OCI-LY3 (cell line): Measurements from ENCODE around the gene PLCXD1.
"Not testable (repeated sequence)": the region's sequence is repeated elsewhere in the genome, so short reads cannot be mapped to it uniquely, and the experiment has no call there.

ENCODE experiments used
- H2AFZ ChIP-seq: fragments of 200-600, 300-600 bp; shearing (Covaris generic); 2 replicates; pipeline ENCODE4 v1.6.0; 2014; ENCODE audit warnings: antibody characterized with exemption, low read depth, low read length
- H3K27ac ChIP-seq: fragments of 200-600, 300-600 bp; sonication (generic); 2 replicates; pipeline ENCODE4 v1.5.1; 2014; ENCODE audit warnings: mild to moderate bottlenecking, low read length, moderate library complexity, mixed read lengths
- H3K27me3 ChIP-seq: fragments of 200-600, 300-600 bp; sonication (generic); 2 replicates; pipeline ENCODE4 v1.6.1; 2014; ENCODE audit warnings: low read depth, low read length, mixed read lengths
- H3K36me3 ChIP-seq: fragments of 200-600, 300-600 bp; sonication (generic); replicated peaks from 2 replicates; pipeline ENCODE3; 2014; ENCODE audit warnings: low read depth, low read length, mixed read lengths
- H3K4me1 ChIP-seq: fragments of 300-600, 200-600 bp; sonication (generic); 2 replicates; pipeline ENCODE4 v1.6.1; 2014; ENCODE audit warnings: low read length, mixed read lengths
- H3K4me2 ChIP-seq: fragments of 200-600, 300-600 bp; sonication (generic); 2 replicates; pipeline ENCODE4 v1.6.1; 2014; ENCODE audit warnings: low read length, mixed read lengths
- H3K4me3 ChIP-seq: fragments of 300-600, 200-600 bp; sonication (generic); 2 replicates; pipeline ENCODE4 v1.5.1; 2014; ENCODE audit warnings: antibody characterized with exemption, mild to moderate bottlenecking, low read length, moderate library complexity
- H3K79me2 ChIP-seq: fragments of 300-600, 200-600 bp; shearing (Covaris generic); 2 replicates; pipeline ENCODE4 v1.6.1; 2014; ENCODE audit warnings: mild to moderate bottlenecking, low read length, mixed read lengths
- H3K9ac ChIP-seq: fragments of 300-600, 200-600 bp; shearing (Covaris generic); 2 replicates; pipeline ENCODE4 v1.6.0; 2014; ENCODE audit warnings: mild to moderate bottlenecking, low read length, moderate library complexity
- H3K9me3 ChIP-seq: fragments of 200-600, 300-600 bp; shearing (Covaris generic); 2 replicates; pipeline ENCODE4 v1.6.1; 2014; ENCODE audit warnings: low read length, mixed read lengths; ENCODE audit not compliant: insufficient read depth
- H4K20me1 ChIP-seq: fragments of 200-600, 300-600 bp; sonication (generic); 2 replicates; pipeline ENCODE4 v1.6.1; 2016; ENCODE audit warnings: low read length, mixed read lengths; ENCODE audit not compliant: insufficient read depth
- EZH2phosphoT487 ChIP-seq: fragments of 200-600 bp; shearing (Covaris generic); IDR thresholded peaks from 2 replicates; pipeline ENCODE4 v1.6.1; 2018; ENCODE audit warnings: antibody characterized with exemption, mixed run types, low read depth
- TF ChIP-seq, protein P1 (sequence below): fragments of 200-600, 300-600 bp; sonication (generic); IDR thresholded peaks from 2 replicates; pipeline ENCODE4 v1.5.1; 2014; ENCODE audit warnings: antibody characterized with exemption, low read length, low read depth

PLCXD1 gene

DNA sequence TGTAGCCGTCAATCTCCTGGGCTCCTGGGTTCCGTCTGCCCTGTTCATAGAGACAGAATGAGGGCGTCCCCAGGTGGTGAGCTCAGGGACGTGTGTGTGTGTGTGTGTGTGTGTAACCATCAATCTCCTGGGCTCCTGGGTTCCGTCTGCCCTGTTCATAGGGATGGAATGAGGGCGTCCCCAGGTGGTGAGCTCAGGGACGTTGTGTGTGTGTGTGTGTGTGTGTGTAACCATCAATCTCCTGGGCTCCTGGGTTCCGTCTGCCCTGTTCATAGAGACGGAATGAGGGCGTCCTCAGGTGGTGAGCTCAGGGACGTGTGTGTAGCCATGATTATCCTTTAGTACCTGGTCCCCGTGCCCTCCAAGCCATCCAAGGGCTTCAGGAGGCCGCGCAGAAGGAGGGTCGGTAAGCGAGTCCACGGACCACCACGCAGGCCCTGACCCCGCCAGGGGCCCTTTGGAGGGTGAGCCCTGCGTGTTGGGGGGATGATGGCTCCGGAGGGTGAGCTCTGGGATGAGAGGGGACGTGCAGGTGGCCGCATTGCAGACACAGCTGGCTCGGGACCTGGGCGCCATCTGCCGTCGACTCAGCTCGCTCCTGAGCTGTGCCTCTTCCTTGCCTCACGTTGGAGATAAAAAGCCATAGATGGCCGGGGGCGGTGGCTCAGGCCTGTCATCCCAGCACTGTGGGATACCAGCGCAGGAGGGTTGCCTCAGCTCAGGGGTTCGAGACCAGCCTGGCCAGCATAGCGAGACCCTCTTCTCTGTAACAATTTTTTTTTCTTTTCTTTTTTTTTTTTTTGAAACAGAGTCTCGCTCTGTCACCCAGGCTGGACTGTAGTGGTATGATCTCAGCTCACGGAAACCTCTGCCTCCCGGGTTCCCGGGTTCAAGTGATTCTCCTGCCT lies 42.8 kb downstream of the PLCXD1 start:
- peak overlapping the region; percentile 25 for H3K4me2 ChIP-seq
- peaks cover 12% of the 10 kb centered on the region for H3K79me2 ChIP-seq
- H3K36me3 ChIP-seq: no peaks in the 10 kb centered on the region
- H2AFZ ChIP-seq: no peak overlapping the region
- H3K9me3 ChIP-seq: no peaks in the 10 kb centered on the region
- no peaks in the 10 kb centered on the region for H3K27me3 ChIP-seq
- no peak overlapping the region for H3K9ac ChIP-seq
- no peaks in the 10 kb centered on the region for H4K20me1 ChIP-seq
- 0 out of 2 replicates have a peak overlapping the region, but pooled peaks have one; percentile 26 for H3K4me3 ChIP-seq
- H3K27ac ChIP-seq: no peak overlapping the region
- TF ChIP-seq, protein P1, sequence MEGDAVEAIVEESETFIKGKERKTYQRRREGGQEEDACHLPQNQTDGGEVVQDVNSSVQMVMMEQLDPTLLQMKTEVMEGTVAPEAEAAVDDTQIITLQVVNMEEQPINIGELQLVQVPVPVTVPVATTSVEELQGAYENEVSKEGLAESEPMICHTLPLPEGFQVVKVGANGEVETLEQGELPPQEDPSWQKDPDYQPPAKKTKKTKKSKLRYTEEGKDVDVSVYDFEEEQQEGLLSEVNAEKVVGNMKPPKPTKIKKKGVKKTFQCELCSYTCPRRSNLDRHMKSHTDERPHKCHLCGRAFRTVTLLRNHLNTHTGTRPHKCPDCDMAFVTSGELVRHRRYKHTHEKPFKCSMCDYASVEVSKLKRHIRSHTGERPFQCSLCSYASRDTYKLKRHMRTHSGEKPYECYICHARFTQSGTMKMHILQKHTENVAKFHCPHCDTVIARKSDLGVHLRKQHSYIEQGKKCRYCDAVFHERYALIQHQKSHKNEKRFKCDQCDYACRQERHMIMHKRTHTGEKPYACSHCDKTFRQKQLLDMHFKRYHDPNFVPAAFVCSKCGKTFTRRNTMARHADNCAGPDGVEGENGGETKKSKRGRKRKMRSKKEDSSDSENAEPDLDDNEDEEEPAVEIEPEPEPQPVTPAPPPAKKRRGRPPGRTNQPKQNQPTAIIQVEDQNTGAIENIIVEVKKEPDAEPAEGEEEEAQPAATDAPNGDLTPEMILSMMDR: no peak; the same call in 1 of the 2 replicates
- no peak for TF ChIP-seq EZH2phosphoT487
- H3K4me1 ChIP-seq: peaks cover 16% of the 10 kb centered on the region

DNA sequence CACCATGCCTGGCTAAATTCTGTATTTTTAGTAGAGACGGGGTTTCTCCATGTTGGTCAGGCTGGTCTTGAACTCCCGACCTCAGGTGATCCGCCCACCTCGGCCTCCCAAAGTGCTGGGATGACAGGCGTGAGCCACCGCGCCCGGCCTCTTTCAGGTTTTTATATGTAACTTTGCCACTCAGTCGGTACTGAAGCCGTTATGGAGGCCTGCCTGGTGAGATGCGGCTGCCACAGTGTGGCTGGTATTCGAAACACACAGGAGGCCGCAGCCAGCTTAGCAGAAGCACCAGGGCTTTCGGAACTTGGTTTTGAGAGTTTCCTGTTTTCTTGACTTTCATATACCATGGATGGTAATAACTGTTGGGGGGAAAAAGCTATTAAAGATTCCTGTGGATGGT lies 43.5 kb downstream of the PLCXD1 start:
- not testable (repeated sequence) for H3K9ac ChIP-seq, H3K36me3 ChIP-seq, H3K27me3 ChIP-seq, H3K79me2 ChIP-seq, H4K20me1 ChIP-seq, H3K9me3 ChIP-seq, H3K4me3 ChIP-seq, H3K27ac ChIP-seq, H3K4me2 ChIP-seq, H2AFZ ChIP-seq
- H3K4me1 ChIP-seq: peaks cover 16% of the 10 kb centered on the region

DNA sequence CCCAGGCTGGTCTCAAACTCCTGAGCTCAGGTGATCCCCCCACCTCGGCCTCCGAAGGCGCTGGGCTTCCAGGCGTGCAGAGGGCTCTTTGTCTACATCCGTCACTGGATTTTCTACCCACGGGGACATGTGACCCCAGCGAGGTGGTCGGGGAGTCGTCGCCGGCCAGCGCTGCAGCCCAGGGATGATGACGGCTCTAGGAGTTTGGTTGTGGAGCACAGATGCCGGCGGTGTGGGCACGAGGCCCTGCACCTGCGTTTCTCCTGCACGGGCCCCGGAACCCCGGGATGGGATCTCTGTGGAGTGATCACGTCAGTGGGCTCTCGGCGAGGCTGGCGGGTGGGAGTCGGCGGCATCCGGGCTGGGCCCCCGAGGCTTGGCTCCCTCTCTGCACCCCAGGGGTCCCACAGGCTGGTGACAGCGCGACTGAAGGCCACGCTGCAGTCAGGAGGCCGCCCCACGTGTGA lies 46.5 kb downstream of the PLCXD1 start:
- H3K36me3 ChIP-seq: peaks cover 2% of the 10 kb centered on the region
- H2AFZ ChIP-seq: no peak overlapping the region
- H3K9ac ChIP-seq: no peak overlapping the region
- no peaks in the 10 kb centered on the region for H4K20me1 ChIP-seq
- TF ChIP-seq, protein P1: no peak
- TF ChIP-seq EZH2phosphoT487: no peak
- H3K4me3 ChIP-seq: no peak overlapping the region
- no peaks in the 10 kb centered on the region for H3K9me3 ChIP-seq
- H3K27ac ChIP-seq: no peak overlapping the region
- no peak overlapping the region for H3K4me2 ChIP-seq
- H3K27me3 ChIP-seq: no peaks in the 10 kb centered on the region
- H3K79me2 ChIP-seq: no peaks in the 10 kb centered on the region
- peaks cover 5% of the 10 kb centered on the region; the same call in 1 of the 2 replicates for H3K4me1 ChIP-seq

DNA sequence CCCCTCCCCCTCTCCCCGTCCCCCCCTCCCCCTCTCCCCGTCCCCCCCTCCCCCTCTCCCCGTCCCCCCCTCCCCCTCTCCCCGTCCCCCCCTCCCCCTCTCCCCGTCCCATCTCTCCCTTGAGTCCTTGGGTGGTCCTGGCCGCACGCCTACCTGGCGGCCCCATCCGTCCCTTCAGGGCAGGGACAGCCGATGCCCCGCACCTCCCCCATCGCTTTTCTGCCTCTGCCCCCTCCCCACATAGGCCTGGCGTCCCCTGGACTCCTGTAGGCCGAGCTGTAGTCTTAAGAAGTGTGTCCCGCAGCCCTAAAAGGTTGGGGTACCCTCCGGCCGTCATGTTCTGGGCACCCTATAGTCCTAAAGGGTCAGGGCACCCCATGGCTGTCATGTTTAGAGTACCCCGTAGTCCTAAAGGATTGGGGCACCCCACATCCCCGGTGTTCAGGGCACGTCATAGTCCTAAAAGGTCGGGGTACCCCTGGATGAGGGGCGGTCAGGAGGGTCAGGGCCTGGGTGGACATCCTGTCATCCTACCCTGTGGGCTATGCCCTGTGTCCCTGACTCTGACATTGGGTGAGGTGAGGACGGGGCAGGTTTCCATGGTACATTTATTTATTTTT lies 48.2 kb downstream of the PLCXD1 start:
- Histone ChIP-seq H3K27me3 (no peaks in the 10 kb centered on the region), H3K4me2 (no peak overlapping the region), H3K36me3 (peaks cover 6% of the 10 kb centered on the region), H3K27ac (no peak overlapping the region), H3K4me1 (no peaks in the 10 kb centered on the region), H3K79me2 (no peaks in the 10 kb centered on the region), H3K9me3 (no peaks in the 10 kb centered on the region), H3K4me3 (no peak overlapping the region), H3K9ac (no peak overlapping the region), H2AFZ (no peak overlapping the region), H4K20me1 (no peaks in the 10 kb centered on the region)
- TF ChIP-seq, protein P1: no peak
- no peak for TF ChIP-seq EZH2phosphoT487

DNA sequence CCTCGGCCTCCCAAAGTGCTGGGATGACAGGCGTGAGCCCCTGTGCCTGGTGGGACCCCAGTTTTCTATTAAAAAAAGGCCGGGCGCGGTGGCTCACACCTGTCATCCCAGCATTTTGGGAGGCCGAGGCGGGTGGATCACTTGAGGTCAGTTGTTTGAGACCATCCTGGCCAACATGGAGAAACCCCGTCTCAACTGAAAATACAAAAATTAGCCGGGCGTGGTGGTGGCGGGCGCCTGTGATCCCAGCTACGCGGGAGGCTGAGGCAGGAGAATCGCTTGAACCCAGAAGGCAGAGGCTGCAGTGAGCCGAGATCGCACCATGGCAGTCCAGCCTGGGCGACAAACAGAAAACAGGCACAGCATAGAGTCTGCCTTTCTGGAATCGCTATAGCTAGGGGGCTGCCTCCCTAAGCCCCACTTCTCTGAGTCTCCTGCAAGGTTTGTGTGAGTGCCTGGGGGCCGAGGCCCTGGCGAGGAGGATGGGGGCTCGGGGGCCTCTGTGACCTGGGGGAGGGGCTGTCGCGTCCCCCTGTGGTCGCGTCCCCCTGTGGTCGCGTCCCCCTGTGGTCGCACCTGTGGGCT lies 49.1 kb downstream of the PLCXD1 start:
- peaks cover 12% of the 10 kb centered on the region for H3K36me3 ChIP-seq
- H3K9ac ChIP-seq, H3K9me3 ChIP-seq, H3K4me3 ChIP-seq, H3K79me2 ChIP-seq, H3K4me2 ChIP-seq, H2AFZ ChIP-seq, H3K27me3 ChIP-seq, H3K27ac ChIP-seq, H4K20me1 ChIP-seq, H3K4me1 ChIP-seq: not testable (repeated sequence)
